OCI-LY1 (cell line): ENCODE data around the gene KPNB1.

Source experiments
- H2AFZ ChIP-seq: fragments of 200-600 bp; sonication (generic), shearing (Covaris generic); 2 replicates; pipeline ENCODE4 v1.6.0; 2014; ENCODE audit warnings: antibody characterized with exemption, mild to moderate bottlenecking, low read length
- H3F3A ChIP-seq: fragments of 200-600 bp; sonication (generic), shearing (Covaris generic); 2 replicates; pipeline ENCODE4 v1.6.0; 2014; ENCODE audit warnings: mild to moderate bottlenecking, antibody characterized with exemption, low read length, moderate library complexity; ENCODE audit not compliant: insufficient read depth
- H3K27ac ChIP-seq: fragments of 200-600 bp; sonication (generic); 2 replicates; pipeline ENCODE4 v1.5.1; 2014; ENCODE audit warnings: low read length, mixed run types, mild to moderate bottlenecking, low read depth; ENCODE audit not compliant: poor library complexity, severe bottlenecking
- H3K27me3 ChIP-seq: fragments of 200-600 bp; sonication (generic); 2 replicates; pipeline ENCODE4 v1.6.0; 2014; ENCODE audit warnings: antibody characterized with exemption, mild to moderate bottlenecking, low read length, moderate library complexity; ENCODE audit not compliant: insufficient read depth
- H3K36me3 ChIP-seq: fragments of 200-600 bp; sonication (generic); 2 replicates; pipeline ENCODE4 v1.6.1; 2014; ENCODE audit warnings: mild to moderate bottlenecking, antibody characterized with exemption, low read length, moderate library complexity, mixed read lengths; ENCODE audit not compliant: insufficient read depth
- H3K4me1 ChIP-seq: fragments of 200-600 bp; sonication (generic); 2 replicates; pipeline ENCODE4 v1.5.1; 2014; ENCODE audit warnings: mild to moderate bottlenecking, low read length, moderate library complexity; ENCODE audit not compliant: insufficient read depth, severe bottlenecking
- H3K4me2 ChIP-seq: fragments of 200-600 bp; sonication (generic), shearing (Covaris generic); 2 replicates; pipeline ENCODE4 v1.6.1; 2014; ENCODE audit warnings: low read length
- H3K4me3 ChIP-seq: fragments of 200-600 bp; sonication (generic); 2 replicates; pipeline ENCODE4 v1.5.1; 2014; ENCODE audit warnings: low read length, low read depth, mild to moderate bottlenecking, mixed read lengths; ENCODE audit not compliant: poor library complexity, severe bottlenecking
- H3K79me2 ChIP-seq: fragments of 200-600 bp; shearing (Covaris generic); 2 replicates; pipeline ENCODE4 v1.6.1; 2016; ENCODE audit warnings: mixed run types, low read length, mixed read lengths; ENCODE audit not compliant: insufficient read depth
- H3K9ac ChIP-seq: fragments of 200-600 bp; sonication (generic), shearing (Covaris generic); 2 replicates; pipeline ENCODE4 v1.6.1; 2014; ENCODE audit warnings: mild to moderate bottlenecking, low read length, mixed read lengths
- H3K9me2 ChIP-seq: fragments of 200-600 bp; sonication (generic), shearing (Covaris generic); 2 replicates; pipeline ENCODE4 v1.6.1; 2014; ENCODE audit warnings: low read depth, mild to moderate bottlenecking, low read length, mixed read lengths
- H3K9me3 ChIP-seq: fragments of 200-600 bp; shearing (Covaris generic); 2 replicates; pipeline ENCODE4 v1.6.1; 2014; ENCODE audit warnings: low read length, mixed read lengths
- H4K20me1 ChIP-seq: fragments of 200-600 bp; sonication (generic), shearing (Covaris generic); 2 replicates; pipeline ENCODE4 v1.6.0; 2016; ENCODE audit warnings: mild to moderate bottlenecking, low read length; ENCODE audit not compliant: insufficient read depth
- EZH2 ChIP-seq: fragments of 200-600 bp; sonication (generic), shearing (Covaris generic); IDR thresholded peaks from 2 replicates; pipeline ENCODE4 v1.8.0; 2017; ENCODE audit warnings: borderline replicate concordance, mixed run types, mild to moderate bottlenecking, antibody characterized with exemption, low read length, moderate library complexity, mixed read lengths
- TF ChIP-seq, protein P1 (sequence below): fragments of 200-600 bp; sonication (generic), shearing (Covaris generic); IDR thresholded peaks from 2 replicates; pipeline ENCODE4 v1.5.1; 2017; ENCODE audit warnings: mild to moderate bottlenecking, antibody characterized with exemption, low read length, moderate library complexity, mixed read lengths

The KPNB1 gene

DNA sequence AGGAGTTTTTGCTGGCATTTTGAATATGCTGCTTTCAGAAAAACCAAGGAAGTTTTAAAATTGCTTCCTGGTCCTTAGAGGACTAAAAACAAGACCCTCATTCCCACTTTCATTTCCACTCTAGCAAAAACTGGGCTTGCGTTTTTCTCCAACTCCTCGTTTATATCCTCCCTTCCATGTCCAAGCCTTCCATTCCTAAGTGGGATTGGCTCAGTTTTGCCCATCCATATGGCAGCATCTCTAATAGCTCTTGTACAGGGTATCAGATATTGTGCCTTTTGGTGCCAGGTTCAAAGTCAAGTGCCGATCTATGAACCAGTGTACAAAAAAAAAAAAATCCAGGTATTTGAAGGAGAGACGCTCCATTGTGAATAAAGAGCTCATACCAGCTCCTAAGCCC, 34.3 kb downstream of the KPNB1 start:
- H3K27ac ChIP-seq, result no peak overlapping the region
- H3F3A ChIP-seq, result peaks cover 7% of the 10 kb centered on the region; the same call in 1 of the 2 replicates
- H3K4me3 ChIP-seq, result no peak overlapping the region
- no peaks in the 10 kb centered on the region for H3K9me2 ChIP-seq
- no peak overlapping the region for H3K9ac ChIP-seq
- H3K4me1 ChIP-seq, result no peaks in the 10 kb centered on the region
- H3K36me3 ChIP-seq, result peaks cover 74% of the 10 kb centered on the region
- H3K9me3 ChIP-seq, result no peaks in the 10 kb centered on the region
- no peak overlapping the region for H3K4me2 ChIP-seq
- no peaks in the 10 kb centered on the region for H4K20me1 ChIP-seq
- H3K27me3 ChIP-seq, result no peaks in the 10 kb centered on the region
- H2AFZ ChIP-seq, result no peak overlapping the region
- no peaks in the 10 kb centered on the region for H3K79me2 ChIP-seq
- TF ChIP-seq EZH2, result no peak
- TF ChIP-seq, protein P1, sequence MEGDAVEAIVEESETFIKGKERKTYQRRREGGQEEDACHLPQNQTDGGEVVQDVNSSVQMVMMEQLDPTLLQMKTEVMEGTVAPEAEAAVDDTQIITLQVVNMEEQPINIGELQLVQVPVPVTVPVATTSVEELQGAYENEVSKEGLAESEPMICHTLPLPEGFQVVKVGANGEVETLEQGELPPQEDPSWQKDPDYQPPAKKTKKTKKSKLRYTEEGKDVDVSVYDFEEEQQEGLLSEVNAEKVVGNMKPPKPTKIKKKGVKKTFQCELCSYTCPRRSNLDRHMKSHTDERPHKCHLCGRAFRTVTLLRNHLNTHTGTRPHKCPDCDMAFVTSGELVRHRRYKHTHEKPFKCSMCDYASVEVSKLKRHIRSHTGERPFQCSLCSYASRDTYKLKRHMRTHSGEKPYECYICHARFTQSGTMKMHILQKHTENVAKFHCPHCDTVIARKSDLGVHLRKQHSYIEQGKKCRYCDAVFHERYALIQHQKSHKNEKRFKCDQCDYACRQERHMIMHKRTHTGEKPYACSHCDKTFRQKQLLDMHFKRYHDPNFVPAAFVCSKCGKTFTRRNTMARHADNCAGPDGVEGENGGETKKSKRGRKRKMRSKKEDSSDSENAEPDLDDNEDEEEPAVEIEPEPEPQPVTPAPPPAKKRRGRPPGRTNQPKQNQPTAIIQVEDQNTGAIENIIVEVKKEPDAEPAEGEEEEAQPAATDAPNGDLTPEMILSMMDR, result no peak

GRCh38 chr17:47684535-47685193, 34.9 kb downstream of the KPNB1 start:
- Histone ChIP-seq H3K79me2 (no peaks in the 10 kb centered on the region), H3K4me3 (no peak overlapping the region), H3K4me1 (no peaks in the 10 kb centered on the region), H3K4me2 (no peak overlapping the region), H3K36me3 (peaks cover 67% of the 10 kb centered on the region), H3K27me3 (no peaks in the 10 kb centered on the region), H2AFZ (no peak overlapping the region), H3F3A (peaks cover 7% of the 10 kb centered on the region; the same call in 1 of the 2 replicates), H3K27ac (no peak overlapping the region), H3K9me3 (no peaks in the 10 kb centered on the region), H3K9me2 (no peaks in the 10 kb centered on the region), H4K20me1 (no peaks in the 10 kb centered on the region), H3K9ac (no peak overlapping the region)
- TF ChIP-seq EZH2, result no peak
- TF ChIP-seq, protein P1, result no peak

- H3K36me3 ChIP-seq, result peaks cover 57% of the 10 kb centered on the region
- no peak overlapping the region for H3K27ac ChIP-seq
- H2AFZ ChIP-seq, result no peak overlapping the region
- TF ChIP-seq EZH2, result no peak
- TF ChIP-seq, protein P1, result no peak
- H3K79me2 ChIP-seq, result no peaks in the 10 kb centered on the region
- no peak overlapping the region for H3K9ac ChIP-seq
- no peak overlapping the region for H3K4me2 ChIP-seq
- H3F3A ChIP-seq, result peaks cover 7% of the 10 kb centered on the region; the same call in 1 of the 2 replicates
- no peaks in the 10 kb centered on the region for H3K27me3 ChIP-seq
- H3K9me2 ChIP-seq, result no peaks in the 10 kb centered on the region
- H3K9me3 ChIP-seq, result no peaks in the 10 kb centered on the region
- H4K20me1 ChIP-seq, result no peaks in the 10 kb centered on the region
- H3K4me1 ChIP-seq, result no peaks in the 10 kb centered on the region
- H3K4me3 ChIP-seq, result no peak overlapping the region
Measured at GRCh38 chr17:47685556-47686275, 36.0 kb downstream of the KPNB1 start.
